AG04449 (cell line): ENCODE data around the gene ARHGAP35.

Source experiments
- CTCF ChIA-PET: fragments of 350-600 bp; formaldehyde crosslinking; extraction: SDS; loops from one replicate; lab custom pipeline; 2021; ENCODE audit warnings: antibody characterized with exemption; lab: Yijun Ruan, JAX
- POLR2A ChIA-PET: fragments of 400-600, 350-600 bp; formaldehyde crosslinking; extraction: SDS; loops from one replicate; lab custom pipeline; 2020; ENCODE audit warnings: antibody characterized with exemption, inconsistent platforms; lab: Yijun Ruan, JAX
- DNase-seq: peaks from one replicate; pipeline ENCODE4 v3.0.0-alpha.2; 2010; ENCODE audit warnings: low read depth, low spot score
- H3K4me3 ChIP-seq: 2 replicates; pipeline ENCODE4 v1.5.1; 2011; ENCODE audit warnings: low read depth, mild to moderate bottlenecking, control low read depth, low read length
- TF ChIP-seq, protein P1 (sequence below): IDR thresholded peaks from one replicate; pipeline ENCODE4 v1.5.1; 2011; ENCODE audit warnings: mild to moderate bottlenecking, moderate library complexity, low read length, control low read depth, inconsistent platforms; ENCODE audit not compliant: insufficient read depth; ENCODE audit errors: missing control alignments

The ARHGAP35 gene

DNA sequence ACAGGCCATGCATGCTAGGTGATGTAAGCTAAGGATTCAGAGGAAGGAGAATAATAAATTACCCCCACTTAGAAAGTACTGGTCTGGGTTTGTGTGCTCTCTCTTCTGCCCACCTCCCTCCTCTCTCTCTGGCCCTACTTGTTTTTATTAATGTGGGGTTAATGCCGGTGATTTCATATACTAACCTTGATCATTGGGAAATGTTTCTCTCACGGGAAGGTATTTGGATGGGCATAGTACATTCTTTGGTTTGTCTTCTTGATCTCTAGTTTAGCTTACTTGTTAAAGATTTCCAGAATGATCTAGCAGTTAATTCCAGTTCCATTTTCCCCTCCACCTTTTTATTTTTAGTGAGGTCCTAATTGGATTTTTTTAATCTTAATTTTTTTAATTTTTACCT lies 24.6 kb downstream of the ARHGAP35 start:
- CTCF ChIA-PET, result interaction anchor here (1.1 to 1.6 kb wide), 4 partner anchors 91 to 151 kb away, joined by 3 to 10 read pairs (median 3); no protein-coding TSS in a partner anchor

DNA sequence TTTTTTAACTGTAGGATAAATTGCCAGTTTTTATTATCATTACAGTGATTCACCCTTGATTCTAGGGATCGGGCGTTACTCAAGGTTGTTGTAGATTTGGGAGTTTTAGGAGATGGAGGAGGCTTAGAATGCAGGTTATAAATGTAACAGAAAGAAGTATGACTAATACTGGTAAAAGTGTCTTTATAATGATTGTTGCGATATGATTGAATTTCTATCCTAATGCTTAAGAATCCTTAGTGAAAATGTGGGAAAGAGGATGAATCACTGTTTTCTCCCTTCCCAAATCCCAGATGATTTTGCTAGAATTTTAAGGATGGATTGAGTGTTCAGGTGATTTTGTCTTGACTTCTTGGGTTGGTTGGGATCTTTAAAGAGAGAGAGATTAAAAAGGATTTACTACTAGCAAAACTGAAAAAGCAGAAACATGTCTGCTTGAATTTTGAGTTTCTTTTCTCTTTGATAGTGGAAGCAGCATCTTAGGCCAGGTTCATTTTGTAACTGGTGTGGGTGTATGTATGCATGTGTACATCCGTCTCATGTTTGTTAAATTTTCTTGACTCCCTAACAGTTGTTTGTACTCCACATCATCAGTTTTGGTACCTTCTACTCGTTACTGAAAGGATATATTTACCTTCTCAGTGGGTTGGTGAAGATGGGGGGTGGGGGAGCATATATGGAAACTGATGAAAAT lies 25.9 kb downstream of the ARHGAP35 start:
- ChIA-PET POLR2A (interaction anchor here (0.6 kb wide), 1 partner anchor 13 kb away, joined by 6 read pairs; no protein-coding TSS in a partner anchor), CTCF (interaction anchor here (1.1 to 1.7 kb wide), 4 partner anchors 104 to 150 kb away, joined by 3 to 10 read pairs (median 4); no protein-coding TSS in a partner anchor)
- no peak overlapping the region for H3K4me3 ChIP-seq
- DNase-seq, result no peak
- TF ChIP-seq, protein P1, sequence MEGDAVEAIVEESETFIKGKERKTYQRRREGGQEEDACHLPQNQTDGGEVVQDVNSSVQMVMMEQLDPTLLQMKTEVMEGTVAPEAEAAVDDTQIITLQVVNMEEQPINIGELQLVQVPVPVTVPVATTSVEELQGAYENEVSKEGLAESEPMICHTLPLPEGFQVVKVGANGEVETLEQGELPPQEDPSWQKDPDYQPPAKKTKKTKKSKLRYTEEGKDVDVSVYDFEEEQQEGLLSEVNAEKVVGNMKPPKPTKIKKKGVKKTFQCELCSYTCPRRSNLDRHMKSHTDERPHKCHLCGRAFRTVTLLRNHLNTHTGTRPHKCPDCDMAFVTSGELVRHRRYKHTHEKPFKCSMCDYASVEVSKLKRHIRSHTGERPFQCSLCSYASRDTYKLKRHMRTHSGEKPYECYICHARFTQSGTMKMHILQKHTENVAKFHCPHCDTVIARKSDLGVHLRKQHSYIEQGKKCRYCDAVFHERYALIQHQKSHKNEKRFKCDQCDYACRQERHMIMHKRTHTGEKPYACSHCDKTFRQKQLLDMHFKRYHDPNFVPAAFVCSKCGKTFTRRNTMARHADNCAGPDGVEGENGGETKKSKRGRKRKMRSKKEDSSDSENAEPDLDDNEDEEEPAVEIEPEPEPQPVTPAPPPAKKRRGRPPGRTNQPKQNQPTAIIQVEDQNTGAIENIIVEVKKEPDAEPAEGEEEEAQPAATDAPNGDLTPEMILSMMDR, result no peak

More for the DNA sequence above, 24.6 kb downstream of the ARHGAP35 start:
- no peak overlapping the region for H3K4me3 ChIP-seq
- DNase-seq, result no peak
- TF ChIP-seq, protein P1, result no peak
- POLR2A ChIA-PET, result interaction anchor here (0.6 kb wide), 2 partner anchors 15 to 17 kb away, joined by 3 read pairs; no protein-coding TSS in a partner anchor

DNA sequence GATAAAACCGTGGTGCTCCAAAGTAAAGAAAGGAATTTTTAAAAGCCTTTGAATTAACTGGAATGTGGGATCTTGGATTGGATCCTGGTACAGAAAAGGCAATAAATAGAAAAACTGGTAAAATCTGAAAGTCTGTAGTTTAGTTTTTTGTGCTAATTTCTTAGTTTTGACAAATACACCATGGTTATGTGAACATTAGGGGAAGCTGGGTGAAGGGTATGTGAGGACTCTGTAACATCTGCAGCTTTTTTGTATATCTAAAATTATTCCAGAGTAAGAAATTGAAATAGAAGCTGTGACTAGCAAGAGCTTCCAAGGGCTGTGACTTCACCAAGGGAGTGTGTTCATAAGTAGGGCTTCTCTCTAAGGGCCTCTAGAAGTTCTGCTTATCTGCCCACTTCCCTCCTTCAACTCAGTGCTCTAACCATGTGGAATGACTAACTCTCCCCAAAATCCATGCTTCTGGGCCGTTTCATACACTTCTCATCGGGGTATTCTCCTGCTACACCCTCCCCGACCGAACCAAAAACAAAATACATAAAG lies 26.5 kb downstream of the ARHGAP35 start:
- TF ChIP-seq, protein P1, result no peak
- no peak overlapping the region for H3K4me3 ChIP-seq
- ChIA-PET POLR2A (interaction anchor here (0.6 to 0.7 kb wide), 2 partner anchors 13 to 99 kb away, joined by 4 to 6 read pairs; no protein-coding TSS in a partner anchor), CTCF (interaction anchor here (1.2 to 1.7 kb wide), 4 partner anchors 8 to 126 kb away, joined by 4 to 6 read pairs (median 4); no protein-coding TSS in a partner anchor)
- no peak for DNase-seq

- DNase-seq, result peak; percentile 80
- TF ChIP-seq, protein P1, result no peak
- POLR2A ChIA-PET, result interaction anchor here (0.5 to 1.1 kb wide), 4 partner anchors 8 to 40 kb away, joined by 3 to 4 read pairs (median 3); partner anchors contain the start of gene AP2S1
- CTCF ChIA-PET, result interaction anchor here (0.9 to 1.7 kb wide), 3 partner anchors 8 to 101 kb away, joined by 4 to 8 read pairs (median 7); no protein-coding TSS in a partner anchor
- H3K4me3 ChIP-seq, result no peak overlapping the region
Measured at GRCh38 chr19:46890423-46891170, 29.8 kb downstream of the ARHGAP35 start.

GRCh38 chr19:46892252-46893179 lies 31.7 kb downstream of the ARHGAP35 start:
- CTCF ChIA-PET, result interaction anchor here (0.7 kb wide), 1 partner anchor 120 kb away, joined by 3 read pairs; no protein-coding TSS in a partner anchor

More at GRCh38 chr19:46892252-46893179, 31.7 kb downstream of the ARHGAP35 start:
- TF ChIP-seq, protein P1, result no peak
- POLR2A ChIA-PET, result no interaction called here
- no peak for DNase-seq
- no peak overlapping the region for H3K4me3 ChIP-seq
